RWPE1 (cell line): ENCODE data around the gene CSTPP1.
"Not testable (repeated sequence)": the region's sequence is repeated elsewhere in the genome, so short reads cannot be mapped to it uniquely, and the experiment has no call there.

Experiments
- CTCF ChIA-PET: fragments of 350-600 bp; sonication (Branson Sonifier 250); formaldehyde crosslinking; extraction: SDS; loops from one replicate; lab custom pipeline; 2021; lab: Yijun Ruan, JAX
- POLR2A ChIA-PET: fragments of 400-600 bp; formaldehyde crosslinking; extraction: SDS; loops from one replicate; lab custom pipeline; 2020; ENCODE audit warnings: antibody characterized with exemption; ENCODE audit not compliant: low non-redundant PET; lab: Yijun Ruan, JAX
- DNase-seq: peaks from one replicate; pipeline ENCODE4 v3.0.0; 2012; ENCODE audit warnings: low spot score
- H3K27ac ChIP-seq: fragments of 450-650 bp; 2 replicates; pipeline ENCODE4 v1.5.1; 2017
- CTCF ChIP-seq: fragments of 450-650 bp; conservative IDR thresholded peaks from 2 replicates; pipeline ENCODE4 v1.5.1; 2017; ENCODE audit warnings: low read depth, mild to moderate bottlenecking

CSTPP1 gene

GRCh38 chr11:47106798-47107411 lies 170.3 kb downstream of the CSTPP1 start:
- POLR2A ChIA-PET, result interaction anchor here (0.5 kb wide), 1 partner anchor 25 kb away, joined by 3 read pairs; no protein-coding TSS in a partner anchor
- TF ChIP-seq CTCF, result no peak

GRCh38 chr11:47107744-47108143 lies 171.2 kb downstream of the CSTPP1 start:
- no peak for DNase-seq
- POLR2A ChIA-PET, result no interaction called here
- CTCF ChIA-PET, result no interaction called here
- TF ChIP-seq CTCF, result no peak
- H3K27ac ChIP-seq, result no peak overlapping the region

More at GRCh38 chr11:47106798-47107411, 170.3 kb downstream of the CSTPP1 start:
- CTCF ChIA-PET, result interaction anchor here (0.6 kb wide), 1 partner anchor 584 kb away, joined by 3 read pairs; no protein-coding TSS in a partner anchor
- no peak for DNase-seq
- H3K27ac ChIP-seq, result no peak overlapping the region

- DNase-seq, result no peak
- H3K27ac ChIP-seq, result no peak overlapping the region
- ChIA-PET CTCF (interaction anchor here (0.7 kb wide), 1 partner anchor 1165 kb away, joined by 3 read pairs; no protein-coding TSS in a partner anchor), POLR2A (no interaction called here)
- no peak for TF ChIP-seq CTCF
These were observed 171.7 kb downstream of the CSTPP1 start for GRCh38 chr11:47108214-47108613.

- no peak for TF ChIP-seq CTCF
- no peak for DNase-seq
- no peak overlapping the region for H3K27ac ChIP-seq
- ChIA-PET POLR2A (no interaction called here), CTCF (no interaction called here)
These were observed 172.6 kb downstream of the CSTPP1 start for GRCh38 chr11:47109051-47109726.

GRCh38 chr11:47109727-47110246 lies 173.2 kb downstream of the CSTPP1 start:
- ChIA-PET CTCF (no interaction called here), POLR2A (no interaction called here)
- TF ChIP-seq CTCF, result no peak
- DNase-seq, result no peak
- H3K27ac ChIP-seq, result no peak overlapping the region

GRCh38 chr11:47111318-47111804 lies 174.8 kb downstream of the CSTPP1 start:
- ChIA-PET POLR2A (no interaction called here), CTCF (no interaction called here)
- no peak for TF ChIP-seq CTCF
- H3K27ac ChIP-seq, result no peak overlapping the region
- DNase-seq, result no peak

- POLR2A ChIA-PET, H3K27ac ChIP-seq, CTCF ChIA-PET, DNase-seq: not testable (repeated sequence)
These were observed 176.4 kb downstream of the CSTPP1 start for GRCh38 chr11:47112941-47113340.

DNA sequence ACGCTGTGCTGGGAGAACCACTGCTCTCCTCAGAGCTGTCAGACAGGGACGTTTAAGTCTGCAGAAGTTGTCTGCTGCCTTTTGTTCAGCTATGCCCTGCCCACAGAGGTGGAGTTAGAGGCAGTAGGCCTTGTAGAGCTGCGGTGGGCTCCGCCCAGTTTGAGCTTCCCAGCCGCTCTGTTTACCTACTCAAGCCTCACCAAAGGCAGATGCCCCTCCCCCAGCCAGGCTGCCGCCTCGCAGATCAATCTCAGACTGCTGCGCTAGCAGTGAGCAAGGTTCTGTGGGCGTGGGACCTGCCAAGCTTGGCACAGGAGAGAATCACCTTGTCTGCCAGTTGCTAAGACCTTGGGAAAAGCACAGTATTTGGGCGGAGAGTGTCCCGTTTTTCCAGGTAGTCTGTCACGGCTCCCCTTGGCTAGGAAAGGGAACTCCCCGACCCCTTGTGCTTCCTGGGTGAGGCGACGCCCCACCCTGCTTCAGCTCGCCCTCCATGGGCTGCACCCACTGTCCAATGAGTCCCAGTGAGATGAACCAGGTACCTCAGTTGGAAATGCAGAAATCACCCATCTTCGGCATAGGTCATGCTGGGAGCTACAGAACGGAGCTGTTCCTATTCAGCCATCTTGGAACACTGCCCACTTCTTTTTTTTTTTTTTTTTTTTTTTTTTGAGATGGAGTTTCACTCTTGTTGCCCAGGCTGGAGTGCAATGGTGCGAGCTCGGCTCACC lies 182.6 kb downstream of the CSTPP1 start:
- CTCF ChIA-PET, DNase-seq, H3K27ac ChIP-seq, POLR2A ChIA-PET: not testable (repeated sequence)
